ENCODE data around the gene CNTLN. TPM values are rescaled to one million over a fixed set of nuclear protein-coding genes. Genes with fewer than 3 reads are reported as not detected.

Gene CNTLN
- total and polyA plus RNA-seq, 2 of the 13 experiments (the other 11 are each of a cell fraction or from before 2014, with no cell fraction given), result 1.5 to 5.7 TPM

DNA sequence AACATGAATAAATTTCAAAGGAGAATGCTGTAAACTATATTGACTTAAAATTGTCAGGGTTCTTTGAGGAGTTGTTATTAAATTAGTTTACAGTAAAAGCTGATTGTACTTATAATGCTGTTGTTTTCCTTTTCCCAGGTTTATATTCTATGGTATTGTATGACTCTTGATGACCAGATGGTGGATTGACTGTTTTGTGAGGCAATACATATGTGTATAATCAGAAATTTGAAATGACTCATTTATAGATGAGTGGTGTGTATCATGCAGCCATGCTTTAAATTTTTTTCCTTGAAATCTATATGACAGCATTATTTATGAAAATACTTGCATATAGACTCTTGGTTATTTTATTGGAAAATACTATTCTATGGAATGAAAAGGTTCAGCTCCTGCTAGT is 195.3 kb downstream of the CNTLN start:
- H3K27ac ChIP-seq (ENCODE audit: extremely low read length, insufficient read depth, low read length), result no peak overlapping the region
- intact Hi-C loops (cut with micrococcal nuclease; ENCODE audit: unreplicated experiment), result no loop called here
- CTCF ChIA-PET (ENCODE audit: low intra/inter-chr PET ratio, low total read pairs), result no interaction called here

More for the DNA sequence above, 195.3 kb downstream of the CNTLN start:
- Histone ChIP-seq H3K27me3 (ENCODE audit: control insufficient read depth in 1 of 2, insufficient read depth in 2 of 2, low read length in 2 of 2) (no peaks in the 10 kb centered on the region), H2AFZ (ENCODE audit: low read length) (no peak overlapping the region), H3K9me3 (ENCODE audit: low read length) (peaks cover 4% of the 10 kb centered on the region), H3K36me3 (replicated peaks in 1 of 2; ENCODE audit: control insufficient read depth in 1 of 2, insufficient read depth in 2 of 2, low read length in 2 of 2) (no peaks in the 10 kb centered on the region), H3K4me3 (replicated peaks in 1 of 3; ENCODE audit: insufficient read depth in 1 of 3, low read depth in 2 of 3, low read length in 3 of 3) (no peak overlapping the region), H3K79me2 (ENCODE audit: insufficient read depth, low read length) (no peaks in the 10 kb centered on the region), H4K20me1 (ENCODE audit: insufficient read depth, low read length) (no peaks in the 10 kb centered on the region), H3K9ac (ENCODE audit: insufficient read depth, low read depth, low read length) (no peak overlapping the region), H3K4me1 (ENCODE audit: insufficient read depth, low read length) (no peaks in the 10 kb centered on the region), H3K4me2 (ENCODE audit: low read depth, low read length) (no peak overlapping the region)
- no peak for ATAC-seq
- POLR2A ChIA-PET, result no interaction called here
- in situ Hi-C loops (cut with HindIII; ENCODE audit: extremely low pct_ligation_motif_present, low pct_unique_long_range_greater_than_20kb), result no loop called here
- no peak for FAIRE-seq
- BruUV-seq (replicated peaks), result no TSS peak
- DNase-seq (ENCODE audit: low spot score), result no peak
- TF ChIP-seq ZXDC (CRISPR knock-in tag; IDR thresholded peaks at IDR 0.05), result no peak
- no peak for TF ChIP-seq ZBTB7B (CRISPR knock-in tag; IDR thresholded peaks at IDR 0.05)
- no peak for TF ChIP-seq PREB (CRISPR knock-in tag; IDR thresholded peaks at IDR 0.05)
- no peak for TF ChIP-seq KLF15 (CRISPR knock-in tag; IDR thresholded peaks at IDR 0.05; ENCODE audit: borderline replicate concordance)
- TF ChIP-seq KLF6 (CRISPR knock-in tag; IDR thresholded peaks at IDR 0.05), result no peak
- no peak for TF ChIP-seq ERF (CRISPR knock-in tag; IDR thresholded peaks at IDR 0.05)
- no peak for TF ChIP-seq CENPT (CRISPR knock-in tag; IDR thresholded peaks at IDR 0.05; ENCODE audit: low read depth)
